Measurements from ENCODE around the gene LDLRAD3. TPM values are rescaled to one million over a fixed set of nuclear protein-coding genes. Genes with fewer than 3 reads are reported as not detected.

Gene LDLRAD3
- total RNA-seq, 1 experiment from 2014 or later: 19.0 TPM

- no peaks in the 10 kb centered on the region for H3K36me3 ChIP-seq (ENCODE audit: control insufficient read depth in 1 of 2, insufficient read depth in 2 of 2, low read length in 2 of 2)
- peaks cover 0 to 5% of the 10 kb centered on the region in 2 experiments; a peak in 1 of 4 replicates for H3K9me3 ChIP-seq (ENCODE audit: control insufficient read depth in 1 of 2, insufficient read depth in 1 of 2, low read depth in 1 of 2, low read length in 2 of 2)
- H3K9ac ChIP-seq (ENCODE audit: low read length): no peak overlapping the region
- no peak for DNase-seq (ENCODE audit: low read depth, low spot score)
- no TSS peak for BruUV-seq (replicated peaks)
- H3K79me2 ChIP-seq (ENCODE audit: insufficient read depth, low read length): no peaks in the 10 kb centered on the region
- no peaks in the 10 kb centered on the region for H3K27me3 ChIP-seq (ENCODE audit: insufficient read depth, low read length)
- no peak overlapping the region for H2AFZ ChIP-seq (ENCODE audit: low read depth, low read length, poor library complexity, severe bottlenecking)
- ChIA-PET CTCF (interaction anchor here (0.7 kb wide), 1 partner anchor 288 kb away, joined by 3 read pairs; no protein-coding TSS in a partner anchor), RAD21 (ENCODE audit: low non-redundant PET in 1 of 2, low total read pairs in 2 of 2, uncharacterized antibody in 2 of 2, unreplicated experiment in 2 of 2) (no interaction called here), POLR2A (no interaction called here)
- H3K9me2 ChIP-seq (ENCODE audit: insufficient read depth): no peaks in the 10 kb centered on the region
- intact Hi-C loops (cut with micrococcal nuclease): no loop called here
- no peak overlapping the region for H3K27ac ChIP-seq (ENCODE audit: low read depth, low read length)
- H3K4me3 ChIP-seq (replicated peaks in 1 of 2; ENCODE audit: low read depth in 1 of 2, low read length in 2 of 2): no peak overlapping the region
- no peaks in the 10 kb centered on the region for H4K20me1 ChIP-seq (ENCODE audit: insufficient read depth)
- ATAC-seq: no peak
- TF ChIP-seq SRF (IDR thresholded peaks at IDR 0.05; ENCODE audit: low read depth) (no peak), SP1 (IDR thresholded peaks at IDR 0.05; ENCODE audit: low read depth) (no peak), ZBTB33 (IDR thresholded peaks at IDR 0.05; ENCODE audit: extremely low read depth, insufficient replicate concordance, low read length) (no peak), CBX3 (IDR thresholded peaks at IDR 0.05; ENCODE audit: low read depth) (no peak), POLR2A (IDR thresholded peaks at IDR 0.05; ENCODE audit: borderline replicate concordance, extremely low read depth, insufficient read depth, insufficient read length) (no peak), ATF3 (IDR thresholded peaks at IDR 0.05) (no peak), RAD21 (IDR thresholded peaks at IDR 0.05; ENCODE audit: low read depth) (no peak), EZH2phosphoT487 (IDR thresholded peaks at IDR 0.05; ENCODE audit: borderline replicate concordance) (no peak), POLR2AphosphoS5 (IDR thresholded peaks at IDR 0.05; ENCODE audit: low read depth, low read length) (no peak), CEBPB (IDR thresholded peaks at IDR 0.05; ENCODE audit: low read depth) (no peak), ZNF274 (IDR thresholded peaks at IDR 0.05; ENCODE audit: low read depth, low read length) (no peak), REST (IDR thresholded peaks at IDR 0.05; ENCODE audit: low read depth) (no peak)
- H3K4me1 ChIP-seq (ENCODE audit: control insufficient read depth in 1 of 2, insufficient read depth in 2 of 2, low read length in 2 of 2): no peaks in the 10 kb centered on the region
- H3K4me2 ChIP-seq (ENCODE audit: low read length): no peak overlapping the region
Observed at GRCh38 chr11:36109850-36110606, 166.2 kb downstream of the LDLRAD3 start.
